Measurements from ENCODE around the gene ATF7IP2. TPM values are rescaled to one million over a fixed set of nuclear protein-coding genes. Genes with fewer than 3 reads are reported as not detected.

The ATF7IP2 gene
- total and polyA plus RNA-seq, 2 experiments from 2014 or later = 26.0 to 93.5 TPM

DNA sequence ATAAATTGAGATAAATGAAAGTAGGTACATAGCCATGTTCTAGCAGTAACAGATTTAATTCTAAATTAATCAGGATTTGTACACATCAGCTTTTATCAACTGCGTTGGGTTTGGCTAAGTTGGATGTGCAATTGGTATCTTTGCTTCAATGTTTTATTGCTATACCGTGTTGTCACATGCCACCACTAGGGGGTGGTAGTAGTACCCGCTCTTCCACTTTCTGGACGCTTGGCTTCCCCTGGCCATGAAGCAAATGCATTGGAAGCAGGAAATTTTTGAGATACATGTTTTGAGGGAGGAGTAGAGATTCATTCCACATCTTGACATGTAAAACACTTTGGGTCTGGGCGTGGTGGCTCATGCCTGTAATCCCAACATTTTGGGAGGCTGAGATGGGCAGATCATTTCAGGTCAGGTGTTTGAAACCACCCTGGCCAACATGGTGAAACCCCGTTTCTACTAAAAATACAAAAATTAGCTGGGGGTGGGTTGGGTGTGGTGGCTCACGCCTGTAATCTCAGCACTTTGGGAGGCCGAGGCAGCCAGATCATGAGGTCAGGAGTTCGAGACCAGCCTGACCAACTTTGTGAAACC, 135.9 kb downstream of the ATF7IP2 start:
- DNase-seq (ENCODE audit: low read depth in 1 of 2, low spot score in 1 of 2) = peak; percentile 75 to 85
- Histone ChIP-seq H3K27me3 (no peaks in the 10 kb centered on the region), H3K4me3 (no peak overlapping the region), H3K4me1 (ENCODE audit: low read depth) (no peaks in the 10 kb centered on the region), H3K9me3 (ENCODE audit: low read depth) (no peaks in the 10 kb centered on the region), H3K27ac (no peak overlapping the region), H3K36me3 (no peaks in the 10 kb centered on the region)
- TF ChIP-seq, protein P1, sequence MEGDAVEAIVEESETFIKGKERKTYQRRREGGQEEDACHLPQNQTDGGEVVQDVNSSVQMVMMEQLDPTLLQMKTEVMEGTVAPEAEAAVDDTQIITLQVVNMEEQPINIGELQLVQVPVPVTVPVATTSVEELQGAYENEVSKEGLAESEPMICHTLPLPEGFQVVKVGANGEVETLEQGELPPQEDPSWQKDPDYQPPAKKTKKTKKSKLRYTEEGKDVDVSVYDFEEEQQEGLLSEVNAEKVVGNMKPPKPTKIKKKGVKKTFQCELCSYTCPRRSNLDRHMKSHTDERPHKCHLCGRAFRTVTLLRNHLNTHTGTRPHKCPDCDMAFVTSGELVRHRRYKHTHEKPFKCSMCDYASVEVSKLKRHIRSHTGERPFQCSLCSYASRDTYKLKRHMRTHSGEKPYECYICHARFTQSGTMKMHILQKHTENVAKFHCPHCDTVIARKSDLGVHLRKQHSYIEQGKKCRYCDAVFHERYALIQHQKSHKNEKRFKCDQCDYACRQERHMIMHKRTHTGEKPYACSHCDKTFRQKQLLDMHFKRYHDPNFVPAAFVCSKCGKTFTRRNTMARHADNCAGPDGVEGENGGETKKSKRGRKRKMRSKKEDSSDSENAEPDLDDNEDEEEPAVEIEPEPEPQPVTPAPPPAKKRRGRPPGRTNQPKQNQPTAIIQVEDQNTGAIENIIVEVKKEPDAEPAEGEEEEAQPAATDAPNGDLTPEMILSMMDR (IDR thresholded peaks at IDR 0.05; ENCODE audit: low read depth, low read length) = peak; percentile 83

DNA sequence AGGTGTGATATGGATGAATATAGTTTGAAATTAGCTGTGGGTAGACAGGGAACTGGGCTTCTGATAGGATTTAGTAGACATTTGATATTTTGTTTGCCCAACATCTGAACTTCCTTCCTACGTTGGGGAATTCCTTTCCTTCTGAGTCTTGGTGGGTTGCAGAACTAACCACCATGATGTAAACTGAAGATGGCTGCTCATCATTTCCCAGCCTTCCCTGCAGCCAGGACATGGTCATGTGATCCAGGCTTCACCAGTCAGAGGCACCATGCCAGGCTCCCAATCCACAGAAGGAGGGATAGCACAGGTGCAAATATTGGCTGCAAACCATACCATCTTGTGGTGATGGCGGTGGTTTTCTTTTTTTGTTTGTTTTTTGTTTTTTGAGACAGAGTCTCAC, 137.1 kb downstream of the ATF7IP2 start:
- no peaks in the 10 kb centered on the region for H3K27me3 ChIP-seq
- H3K9me3 ChIP-seq (ENCODE audit: low read depth) = no peaks in the 10 kb centered on the region
- TF ChIP-seq, protein P1 (IDR thresholded peaks at IDR 0.05; ENCODE audit: low read depth, low read length) = no peak
- H3K27ac ChIP-seq = no peak overlapping the region
- DNase-seq (ENCODE audit: low read depth in 1 of 2, low spot score in 1 of 2) = no peak
- no peaks in the 10 kb centered on the region for H3K4me1 ChIP-seq (ENCODE audit: low read depth)
- H3K4me3 ChIP-seq = no peak overlapping the region
- no peaks in the 10 kb centered on the region for H3K36me3 ChIP-seq

DNA sequence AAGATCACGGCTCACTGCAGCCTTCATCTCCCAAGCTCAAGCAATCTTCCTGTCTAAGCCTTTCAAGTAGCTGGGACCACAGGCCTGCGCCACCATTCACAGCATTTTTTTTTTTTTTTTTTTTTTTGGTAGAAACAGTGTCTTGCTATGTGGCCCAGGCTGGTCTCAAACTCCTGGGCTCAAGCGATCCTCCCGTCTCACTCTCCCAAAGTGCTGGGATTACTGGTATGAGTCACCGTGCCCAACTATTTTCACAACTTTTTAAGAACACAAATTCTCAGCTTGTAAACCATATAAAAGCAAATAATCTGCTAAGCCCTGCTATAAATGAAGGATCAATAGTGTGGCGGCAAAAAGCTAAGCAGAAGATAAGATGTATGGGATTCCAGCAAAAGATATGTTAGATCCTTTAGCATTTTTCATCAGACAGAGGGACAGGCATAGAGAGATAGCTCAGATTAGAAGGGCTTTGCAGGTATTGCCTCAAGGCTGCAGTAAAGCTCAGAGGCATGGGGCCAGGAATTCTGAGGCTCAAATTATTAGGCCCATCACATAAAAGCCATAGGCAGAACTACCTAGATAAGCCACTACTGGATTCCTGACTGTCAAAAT, 139.5 kb downstream of the ATF7IP2 start:
- no peaks in the 10 kb centered on the region for H3K27me3 ChIP-seq
- no peak for DNase-seq (ENCODE audit: low read depth in 1 of 2, low spot score in 1 of 2)
- TF ChIP-seq, protein P1 (IDR thresholded peaks at IDR 0.05; ENCODE audit: low read depth, low read length) = no peak
- no peaks in the 10 kb centered on the region for H3K4me1 ChIP-seq (ENCODE audit: low read depth)
- no peaks in the 10 kb centered on the region for H3K9me3 ChIP-seq (ENCODE audit: low read depth)
- H3K27ac ChIP-seq = peak overlapping the region; percentile 21
- H3K36me3 ChIP-seq = no peaks in the 10 kb centered on the region
- H3K4me3 ChIP-seq = no peak overlapping the region

DNA sequence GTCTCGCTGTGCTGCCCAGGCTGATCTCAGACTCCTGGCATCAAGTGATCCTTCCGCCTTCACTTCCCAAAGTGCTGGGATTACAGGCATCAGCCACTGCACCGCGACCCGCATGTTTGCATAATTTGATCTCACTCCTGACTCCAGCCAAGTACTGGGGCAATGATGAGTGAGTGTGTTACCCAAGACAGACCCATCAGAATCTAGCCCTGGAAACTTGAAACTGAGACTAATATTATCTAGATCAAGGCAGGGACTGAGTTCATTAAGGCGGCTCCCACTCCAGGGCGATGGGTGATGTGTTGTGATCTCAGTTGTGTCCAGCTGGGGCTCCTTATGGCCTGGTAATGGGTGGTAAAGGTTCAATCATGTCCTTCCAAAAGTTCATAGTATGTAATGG, 141.1 kb downstream of the ATF7IP2 start:
- Histone ChIP-seq H3K27ac (no peak overlapping the region), H3K36me3 (peaks cover 3% of the 10 kb centered on the region), H3K4me3 (no peak overlapping the region), H3K27me3 (no peaks in the 10 kb centered on the region), H3K4me1 (ENCODE audit: low read depth) (no peaks in the 10 kb centered on the region), H3K9me3 (ENCODE audit: low read depth) (no peaks in the 10 kb centered on the region)
- TF ChIP-seq, protein P1 (IDR thresholded peaks at IDR 0.05; ENCODE audit: low read depth, low read length) = no peak
- DNase-seq (ENCODE audit: low read depth in 1 of 2, low spot score in 1 of 2) = no peak

DNA sequence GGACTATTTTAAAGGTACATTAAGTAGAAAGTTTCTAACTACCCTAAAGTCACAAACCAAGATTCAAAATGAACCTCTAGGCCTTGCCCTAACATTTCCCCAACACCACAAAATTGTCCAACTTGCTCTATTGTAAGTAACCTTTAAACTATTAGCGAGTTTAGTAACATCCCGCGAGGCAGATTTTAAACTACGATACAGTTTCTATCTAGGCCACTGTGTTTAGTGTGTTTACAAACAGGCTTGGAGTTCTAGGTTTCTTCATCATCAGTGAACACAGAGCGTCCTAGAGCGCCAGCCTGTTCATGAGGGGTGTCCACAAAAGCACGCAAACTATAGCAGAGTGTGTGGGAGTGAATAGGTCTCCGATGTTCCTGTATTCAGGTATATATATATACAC, 142.8 kb downstream of the ATF7IP2 start:
- H3K36me3 ChIP-seq = peaks cover 12% of the 10 kb centered on the region
- H3K27ac ChIP-seq = no peak overlapping the region
- no peaks in the 10 kb centered on the region for H3K9me3 ChIP-seq (ENCODE audit: low read depth)
- DNase-seq (ENCODE audit: low read depth in 1 of 2, low spot score in 1 of 2) = no peak
- TF ChIP-seq, protein P1 (IDR thresholded peaks at IDR 0.05; ENCODE audit: low read depth, low read length) = no peak
- no peak overlapping the region for H3K4me3 ChIP-seq
- H3K27me3 ChIP-seq = no peaks in the 10 kb centered on the region
- H3K4me1 ChIP-seq (ENCODE audit: low read depth) = no peaks in the 10 kb centered on the region
